Neural progenitor cell (in vitro differentiated cells): ENCODE results near the gene LRRC15. TPM values are rescaled to one million over a fixed set of nuclear protein-coding genes. Genes with fewer than 3 reads are reported as not detected.

Experiments used
- DNase-seq: peaks from one replicate; pipeline ENCODE4 v3.0.0-alpha.2; 2016; ENCODE audit warnings: low spot score
- H2AFZ ChIP-seq: fragments of 200-600 bp; sonication (generic); replicated peaks from 2 replicates; pipeline ENCODE4 v1.6.1; 2016; ENCODE audit warnings: antibody characterized with exemption
- H3F3A ChIP-seq: fragments of 200-600 bp; sonication (generic); 2 replicates; pipeline ENCODE4 v1.6.1; 2016; ENCODE audit warnings: antibody characterized with exemption, low read depth
- H3K27ac ChIP-seq: fragments of 200-600 bp; sonication (generic); 2 replicates; pipeline ENCODE4 v1.5.1; 2016; ENCODE audit warnings: mild to moderate bottlenecking
- H3K27me3 ChIP-seq: fragments of 200-600 bp; sonication (generic); 2 replicates; pipeline ENCODE4 v1.6.1; 2016; ENCODE audit warnings: mild to moderate bottlenecking, moderate library complexity
- H3K36me3 ChIP-seq: fragments of 200-600 bp; sonication (generic); 2 replicates; pipeline ENCODE4 v1.5.1; 2016
- H3K4me1 ChIP-seq: fragments of 200-600 bp; sonication (generic); 2 replicates; pipeline ENCODE4 v1.6.1; 2016; ENCODE audit warnings: mixed run types
- H3K4me2 ChIP-seq: fragments of 200-600 bp; sonication (generic); 2 replicates; pipeline ENCODE4 v1.6.1; 2016
- H3K4me3 ChIP-seq: fragments of 200-600 bp; sonication (generic); 2 replicates; pipeline ENCODE4 v1.5.1; 2016
- H3K79me2 ChIP-seq: fragments of 200-600 bp; sonication (generic); 2 replicates; pipeline ENCODE4 v1.6.1; 2016; ENCODE audit warnings: low read depth
- H3K9ac ChIP-seq: fragments of 200-600 bp; sonication (generic); 2 replicates; pipeline ENCODE4 v1.6.1; 2016
- H3K9me3 ChIP-seq: fragments of 200-600 bp; sonication (generic); 2 replicates; pipeline ENCODE4 v1.5.1; 2016; ENCODE audit warnings: low read depth
- H4K20me1 ChIP-seq: fragments of 200-600 bp; sonication (generic); 2 replicates; pipeline ENCODE4 v1.6.1; 2016; ENCODE audit warnings: low read depth
- H3K27ac Mint-ChIP-seq: 3 replicates; pipeline ENCODE4 v1.8.0; 2021; ENCODE audit warnings: mixed read lengths
- H3K27me3 Mint-ChIP-seq: 2 replicates; pipeline ENCODE4 v1.8.0; 2022; ENCODE audit warnings: low read depth, mild to moderate bottlenecking, inconsistent platforms, moderate library complexity, mixed read lengths; ENCODE audit not compliant: insufficient read depth
- H3K36me3 Mint-ChIP-seq: 3 replicates; pipeline ENCODE4 v1.8.0; 2021; ENCODE audit warnings: mixed read lengths
- H3K4me1 Mint-ChIP-seq: 3 replicates; pipeline ENCODE4 v1.8.0; 2021; ENCODE audit warnings: mixed read lengths
- H3K4me3 Mint-ChIP-seq: 3 replicates; pipeline ENCODE4 v1.8.0; 2021; ENCODE audit warnings: mild to moderate bottlenecking, moderate library complexity, mixed read lengths
- H3K9me3 Mint-ChIP-seq: 3 replicates; pipeline ENCODE4 v1.8.0; 2020; ENCODE audit warnings: mixed read lengths
- EZH2 ChIP-seq: fragments of 200-600 bp; sonication (generic); IDR thresholded peaks from 2 replicates; pipeline ENCODE4 v1.6.1; 2017; ENCODE audit warnings: antibody characterized with exemption, mild to moderate bottlenecking, moderate library complexity
- EZH2phosphoT487 ChIP-seq: fragments of 200-600 bp; sonication (generic); IDR thresholded peaks from 2 replicates; pipeline ENCODE4 v1.6.1; 2017; ENCODE audit warnings: antibody characterized with exemption
- total RNA-seq: library from RNA; depleted of rRNA; stranded (reverse); fragments of >200 nt; gene quantifications from 2 replicates; pipeline ENCODE4 v1.2.3, GENCODE V29; 2015; ENCODE audit warnings: low replicate concordance
- TF ChIP-seq, protein P1 (sequence below): fragments of 200-600 bp; sonication (generic); IDR thresholded peaks from 2 replicates; pipeline ENCODE4 v1.5.1; 2017; ENCODE audit warnings: antibody characterized with exemption, mild to moderate bottlenecking

Gene LRRC15
- total RNA-seq, 1 donor from 2014 or later = not detected

DNA sequence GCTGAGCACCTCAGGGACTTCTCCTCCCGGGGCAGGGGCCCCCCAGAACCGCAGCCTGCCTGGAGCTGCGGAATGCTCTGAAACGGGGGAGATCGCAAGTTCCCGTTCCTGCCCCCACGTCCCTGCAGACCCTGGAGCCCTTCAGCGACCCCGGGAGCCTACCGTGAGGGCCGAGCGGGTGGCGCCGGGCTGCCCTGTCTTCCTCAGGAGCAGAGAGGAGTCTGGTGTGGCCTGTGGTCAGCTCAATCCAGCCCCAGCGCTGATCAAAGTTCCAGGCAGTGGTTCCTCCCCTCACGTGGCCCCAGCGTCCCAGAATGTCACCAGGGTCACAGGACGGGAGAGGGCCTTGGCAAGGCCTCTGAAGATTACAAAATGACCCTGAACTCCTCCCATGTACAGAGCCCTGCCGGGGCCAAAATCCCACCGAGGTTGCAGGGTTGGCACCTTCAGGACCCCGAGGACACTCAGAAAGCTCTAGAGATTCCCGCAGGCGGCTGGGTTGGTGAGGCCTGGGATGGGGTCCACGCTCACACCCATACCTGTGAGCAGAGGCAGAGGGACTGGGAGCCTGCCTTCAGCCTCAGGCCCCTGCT, 18.4 kb downstream of the LRRC15 start, which contains the start of gene CPN2:
Gene CPN2, minus strand, starts transcription at position 249 of the 593 bp plus-strand sequence. CDS start 8,626 bp downstream, outside the sequence.
- no peaks in the 10 kb centered on the region for H3K36me3 Mint-ChIP-seq
- H3K27me3 Mint-ChIP-seq = peaks cover 19% of the 10 kb centered on the region
- no peak within 1 kb of the TSS for H3K4me3 ChIP-seq
- H4K20me1 ChIP-seq = no peaks in the 10 kb centered on the region
- H3K4me1 ChIP-seq = peaks cover 6% of the 10 kb centered on the region
- H3K4me3 Mint-ChIP-seq = no peak within 1 kb of the TSS
- H3K4me1 Mint-ChIP-seq = peaks cover 6% of the 10 kb centered on the region
- no peak within 1 kb of the TSS for H3K4me2 ChIP-seq
- DNase-seq = no peak
- no peaks in the 10 kb centered on the region for H3K9me3 ChIP-seq
- no peaks in the 10 kb centered on the region for H3K79me2 ChIP-seq
- H3K36me3 ChIP-seq = no peaks in the 10 kb centered on the region
- H3K27ac Mint-ChIP-seq = no peak within 1 kb of the TSS
- no peak within 1 kb of the TSS for H3K9ac ChIP-seq
- H2AFZ ChIP-seq = peak within 1 kb of the TSS; percentile 57
- H3K27me3 ChIP-seq = no peaks in the 10 kb centered on the region
- H3K27ac ChIP-seq = no peak within 1 kb of the TSS
- H3F3A ChIP-seq = peaks cover 13% of the 10 kb centered on the region
- TF ChIP-seq, protein P1, sequence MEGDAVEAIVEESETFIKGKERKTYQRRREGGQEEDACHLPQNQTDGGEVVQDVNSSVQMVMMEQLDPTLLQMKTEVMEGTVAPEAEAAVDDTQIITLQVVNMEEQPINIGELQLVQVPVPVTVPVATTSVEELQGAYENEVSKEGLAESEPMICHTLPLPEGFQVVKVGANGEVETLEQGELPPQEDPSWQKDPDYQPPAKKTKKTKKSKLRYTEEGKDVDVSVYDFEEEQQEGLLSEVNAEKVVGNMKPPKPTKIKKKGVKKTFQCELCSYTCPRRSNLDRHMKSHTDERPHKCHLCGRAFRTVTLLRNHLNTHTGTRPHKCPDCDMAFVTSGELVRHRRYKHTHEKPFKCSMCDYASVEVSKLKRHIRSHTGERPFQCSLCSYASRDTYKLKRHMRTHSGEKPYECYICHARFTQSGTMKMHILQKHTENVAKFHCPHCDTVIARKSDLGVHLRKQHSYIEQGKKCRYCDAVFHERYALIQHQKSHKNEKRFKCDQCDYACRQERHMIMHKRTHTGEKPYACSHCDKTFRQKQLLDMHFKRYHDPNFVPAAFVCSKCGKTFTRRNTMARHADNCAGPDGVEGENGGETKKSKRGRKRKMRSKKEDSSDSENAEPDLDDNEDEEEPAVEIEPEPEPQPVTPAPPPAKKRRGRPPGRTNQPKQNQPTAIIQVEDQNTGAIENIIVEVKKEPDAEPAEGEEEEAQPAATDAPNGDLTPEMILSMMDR = no peak
- TF ChIP-seq EZH2 = no peak
- TF ChIP-seq EZH2phosphoT487 = no peak
- H3K9me3 Mint-ChIP-seq = no peaks in the 10 kb centered on the region

DNA sequence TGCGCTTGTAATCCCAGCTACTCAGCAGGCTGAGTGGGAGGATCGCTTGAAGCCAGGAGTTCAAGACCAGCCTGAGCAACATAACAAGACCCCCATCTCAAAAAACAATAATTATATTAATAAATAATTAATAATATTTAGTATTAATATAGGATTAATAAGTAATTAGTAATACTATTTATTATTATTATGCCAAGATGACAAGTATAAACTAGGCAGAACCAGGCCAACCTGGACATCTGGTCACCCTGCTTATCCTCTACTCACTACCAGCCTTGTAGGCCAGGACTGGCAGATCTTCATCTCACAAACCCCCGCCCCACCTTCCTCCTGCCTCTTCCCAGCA, 18.8 kb downstream of the LRRC15 start:
- H3F3A ChIP-seq = peaks cover 13% of the 10 kb centered on the region
- no peak overlapping the region for H2AFZ ChIP-seq
- H3K4me1 ChIP-seq = peaks cover 6% of the 10 kb centered on the region
- Mint-ChIP-seq H3K4me1 (peaks cover 6% of the 10 kb centered on the region), H3K27me3 (peaks cover 19% of the 10 kb centered on the region), H3K36me3 (no peaks in the 10 kb centered on the region), H3K4me3 (no peak overlapping the region), H3K27ac (no peak overlapping the region), H3K9me3 (no peaks in the 10 kb centered on the region)
- no peak overlapping the region for H3K4me3 ChIP-seq
- no peaks in the 10 kb centered on the region for H4K20me1 ChIP-seq
- H3K27me3 ChIP-seq = no peaks in the 10 kb centered on the region
- no peaks in the 10 kb centered on the region for H3K79me2 ChIP-seq
- no peaks in the 10 kb centered on the region for H3K9me3 ChIP-seq
- DNase-seq = no peak
- no peak overlapping the region for H3K4me2 ChIP-seq
- no peaks in the 10 kb centered on the region for H3K36me3 ChIP-seq
- no peak for TF ChIP-seq EZH2phosphoT487
- no peak overlapping the region for H3K9ac ChIP-seq
- H3K27ac ChIP-seq = no peak overlapping the region

DNA sequence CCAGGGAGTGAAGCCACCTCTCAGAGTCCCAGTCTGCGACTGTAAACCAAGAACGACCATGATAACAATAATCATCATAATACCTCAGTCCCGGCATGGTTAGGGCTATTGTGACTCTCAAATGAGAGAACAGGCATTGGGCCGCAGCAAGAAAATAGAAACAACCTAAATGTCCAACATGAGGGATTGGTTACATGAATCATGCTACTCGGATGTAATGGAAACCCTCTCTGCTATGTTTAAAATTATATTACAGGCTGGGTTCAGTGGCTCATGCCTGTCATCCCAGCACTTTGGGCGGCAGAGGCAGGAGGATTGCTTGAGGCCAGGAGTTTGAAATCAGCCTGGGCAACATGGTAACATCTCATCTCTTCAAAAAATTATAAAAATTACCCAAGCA, 21.2 kb downstream of the LRRC15 start:
- Histone ChIP-seq H3F3A (peaks cover 13% of the 10 kb centered on the region), H4K20me1 (no peaks in the 10 kb centered on the region), H3K4me1 (peaks cover 6% of the 10 kb centered on the region), H3K79me2 (no peaks in the 10 kb centered on the region), H3K36me3 (no peaks in the 10 kb centered on the region), H3K27me3 (peaks cover 5% of the 10 kb centered on the region), H3K4me3 (no peak overlapping the region), H3K27ac (no peak overlapping the region), H2AFZ (no peak overlapping the region), H3K9ac (no peak overlapping the region), H3K9me3 (no peaks in the 10 kb centered on the region), H3K4me2 (no peak overlapping the region)
- H3K27ac Mint-ChIP-seq = no peak overlapping the region
- no peak for DNase-seq
- H3K9me3 Mint-ChIP-seq = no peaks in the 10 kb centered on the region
- no peak overlapping the region for H3K4me3 Mint-ChIP-seq
- H3K36me3 Mint-ChIP-seq = no peaks in the 10 kb centered on the region
- H3K27me3 Mint-ChIP-seq = peaks cover 22% of the 10 kb centered on the region
- TF ChIP-seq, protein P1 = no peak
- TF ChIP-seq EZH2 = no peak
- no peak for TF ChIP-seq EZH2phosphoT487
- peaks cover 6% of the 10 kb centered on the region for H3K4me1 Mint-ChIP-seq

DNA sequence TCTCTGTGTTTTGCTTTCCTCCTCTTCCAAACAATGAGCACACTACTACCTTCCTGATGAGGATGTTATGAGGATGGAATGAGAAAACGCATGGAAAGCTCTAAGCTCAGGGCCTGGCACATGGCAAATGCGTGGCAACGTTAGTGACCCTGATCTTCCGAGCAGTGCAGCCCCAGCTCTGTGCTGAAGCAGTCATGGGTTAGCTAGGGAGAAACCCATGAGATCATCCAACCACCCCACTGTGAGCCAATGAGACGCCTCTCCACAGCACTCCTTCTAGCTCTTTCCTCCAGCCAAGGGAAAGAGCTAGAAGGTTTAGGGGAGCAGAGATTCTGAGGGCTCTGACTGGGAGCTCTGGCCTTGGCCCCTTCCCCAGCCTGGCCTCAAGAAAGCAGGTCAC, 22.9 kb downstream of the LRRC15 start:
- H4K20me1 ChIP-seq = no peaks in the 10 kb centered on the region
- H3K4me2 ChIP-seq = no peak overlapping the region
- TF ChIP-seq EZH2phosphoT487 (no peak), EZH2 (no peak)
- TF ChIP-seq, protein P1 = no peak
- Mint-ChIP-seq H3K36me3 (no peaks in the 10 kb centered on the region), H3K9me3 (no peaks in the 10 kb centered on the region), H3K27me3 (peaks cover 24% of the 10 kb centered on the region), H3K27ac (peak overlapping the region; percentile 38), H3K4me1 (peaks cover 6% of the 10 kb centered on the region), H3K4me3 (peak overlapping the region; percentile 24)
- H3K9ac ChIP-seq = no peak overlapping the region
- H2AFZ ChIP-seq = no peak overlapping the region
- no peaks in the 10 kb centered on the region for H3K79me2 ChIP-seq
- peaks cover 5% of the 10 kb centered on the region for H3K4me1 ChIP-seq
- peaks cover 12% of the 10 kb centered on the region for H3F3A ChIP-seq
- H3K27me3 ChIP-seq = peaks cover 22% of the 10 kb centered on the region
- no peak overlapping the region for H3K27ac ChIP-seq
- no peak for DNase-seq
- H3K36me3 ChIP-seq = no peaks in the 10 kb centered on the region
- H3K9me3 ChIP-seq = no peaks in the 10 kb centered on the region
- H3K4me3 ChIP-seq = no peak overlapping the region
